GM10248 (cell line): ENCODE measurements around the gene SMR3B.

Experiments
- CTCF ChIA-PET: fragments of 300-600 bp; sonication (Branson Sonifier 250); formaldehyde crosslinking; extraction: SDS; loops from one replicate; lab custom pipeline; 2021; ENCODE audit warnings: antibody characterized with exemption; lab: Yijun Ruan, JAX
- POLR2A ChIA-PET: fragments of 350-650 bp; sonication (Branson Sonifier 250); formaldehyde crosslinking; extraction: SDS; loops from one replicate; lab custom pipeline; 2020; ENCODE audit warnings: antibody characterized with exemption; lab: Yijun Ruan, JAX
- DNase-seq: peaks from one replicate; pipeline ENCODE4 v3.0.0; 2012; ENCODE audit errors: extremely low spot score
- CTCF ChIP-seq: IDR thresholded peaks from 2 replicates; pipeline ENCODE4 v1.5.1; 2012; ENCODE audit warnings: mild to moderate bottlenecking, low read depth; ENCODE audit errors: extremely low read depth, missing control alignments, control extremely low read depth

The SMR3B gene

GRCh38 chr4:70380578-70380977 is 2.4 kb upstream of the SMR3B start:
- no peak for DNase-seq
- TF ChIP-seq CTCF = no peak
- ChIA-PET CTCF (interaction anchor here (0.9 kb wide), 1 partner anchor 24 kb away, joined by 3 read pairs; no protein-coding TSS in a partner anchor), POLR2A (no interaction called here)

GRCh38 chr4:70392057-70392776 is 9.3 kb downstream of the SMR3B start:
- TF ChIP-seq CTCF = no peak
- POLR2A ChIA-PET = interaction anchor here (0.6 kb wide), 1 partner anchor 1301 kb away, joined by 4 read pairs; no protein-coding TSS in a partner anchor
- DNase-seq = no peak
- CTCF ChIA-PET = no interaction called here

GRCh38 chr4:70397580-70397979 is 14.6 kb downstream of the SMR3B start, which contains the start of gene OPRPN:
Gene OPRPN (plus strand): TSS chr4:70397940. CDS start chr4:70399286, 1,346 bp downstream.
- CTCF ChIA-PET = no interaction called here
- POLR2A ChIA-PET = no interaction called here
- no peak for TF ChIP-seq CTCF
- DNase-seq = no peak

GRCh38 chr4:70399319-70399718 is 16.4 kb downstream of the SMR3B start:
- CTCF ChIA-PET = interaction anchor here (1.7 kb wide), 1 partner anchor 15 kb away, joined by 4 read pairs; no protein-coding TSS in a partner anchor
- POLR2A ChIA-PET = no interaction called here
- TF ChIP-seq CTCF = no peak
- no peak for DNase-seq

GRCh38 chr4:70402762-70403161 is 19.8 kb downstream of the SMR3B start:
- no peak for TF ChIP-seq CTCF
- DNase-seq = no peak
- ChIA-PET POLR2A (no interaction called here), CTCF (no interaction called here)

- POLR2A ChIA-PET = no interaction called here
- CTCF ChIA-PET = no interaction called here
- no peak for TF ChIP-seq CTCF
- no peak for DNase-seq
Measured at GRCh38 chr4:70405765-70406164, 22.8 kb downstream of the SMR3B start.
